HUES64 (cell line): ENCODE measurements around the gene ACAD8.

Source experiments
- H3K27ac ChIP-seq: 2 replicates; pipeline ENCODE4 v1.7.0; 2013; ENCODE audit warnings: low read depth, low read length, inconsistent platforms
- H3K27me3 ChIP-seq: 2 replicates; pipeline ENCODE4 v1.6.1; 2013; ENCODE audit warnings: mild to moderate bottlenecking, low read length; ENCODE audit not compliant: insufficient read depth
- H3K36me3 ChIP-seq: 2 replicates; pipeline ENCODE4 v1.6.1; 2013; ENCODE audit warnings: mild to moderate bottlenecking, low read length; ENCODE audit not compliant: insufficient read depth
- H3K4me1 ChIP-seq: 2 replicates; pipeline ENCODE4 v1.6.1; 2013; ENCODE audit warnings: mild to moderate bottlenecking, low read length, moderate library complexity; ENCODE audit not compliant: insufficient read depth
- H3K4me3 ChIP-seq: 2 replicates; pipeline ENCODE4 v1.5.1; 2013; ENCODE audit warnings: mild to moderate bottlenecking, low read length, moderate library complexity
- H3K9ac ChIP-seq: 2 replicates; pipeline ENCODE4 v1.6.1; 2013; ENCODE audit warnings: mild to moderate bottlenecking, low read depth, low read length
- H3K9me3 ChIP-seq: 2 replicates; pipeline ENCODE4 v1.6.1; 2013; ENCODE audit warnings: low read depth, low read length; ENCODE audit not compliant: insufficient read depth
- WGBS: fragments of 150-250, 120-280 bp; methylation state at CpG from one replicate; pipeline ENCODE4 v1.1.7; 2013; ENCODE audit warnings: missing lambda C conversion rate; 5-methylcytosine and 5-hydroxymethylcytosine counted together

ACAD8 gene

GRCh38 chr11:134293119-134294113 is 40.0 kb downstream of the ACAD8 start:
- Histone ChIP-seq H3K27me3 (no peaks in the 10 kb centered on the region), H3K4me3 (no peak overlapping the region), H3K27ac (no peak overlapping the region), H3K9me3 (no peaks in the 10 kb centered on the region), H3K36me3 (no peaks in the 10 kb centered on the region; the same call in 1 of the 2 replicates), H3K4me1 (peaks cover 4% of the 10 kb centered on the region; the same call in 1 of the 2 replicates), H3K9ac (no peak overlapping the region)
- WGBS, result 88% methylated on average over 20 of the region's 20 CpGs

- no peaks in the 10 kb centered on the region for H3K27me3 ChIP-seq
- H3K4me1 ChIP-seq, result peaks cover under 1% of the 10 kb centered on the region; the same call in 1 of the 2 replicates
- no peaks in the 10 kb centered on the region; the same call in 1 of the 2 replicates for H3K36me3 ChIP-seq
- no peaks in the 10 kb centered on the region for H3K9me3 ChIP-seq
- 79% methylated on average over 9 of the region's 9 CpGs for WGBS
- H3K4me3 ChIP-seq, result no peak overlapping the region
- H3K9ac ChIP-seq, result no peak overlapping the region
- H3K27ac ChIP-seq, result no peak overlapping the region
Measured at GRCh38 chr11:134294664-134295063, 41.3 kb downstream of the ACAD8 start.

DNA sequence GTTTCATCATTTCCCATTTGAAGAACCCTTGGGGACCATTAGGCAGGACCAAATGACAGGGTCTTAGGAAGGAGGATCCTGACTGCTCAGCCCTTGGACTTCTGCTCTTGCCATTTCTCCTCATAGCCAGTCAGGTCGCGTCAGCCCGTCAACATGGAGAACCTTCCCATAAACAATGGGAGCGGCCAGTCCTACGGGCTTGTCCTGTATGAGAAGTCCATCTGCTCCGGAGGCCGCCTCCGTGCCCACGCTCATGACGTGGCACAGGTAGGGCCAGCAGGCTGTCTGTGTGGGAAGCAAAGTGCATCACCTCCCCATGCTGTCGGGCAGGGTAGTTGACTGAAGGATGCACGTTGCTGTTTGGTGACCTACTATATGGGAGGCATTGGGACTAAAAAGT is 58.9 kb downstream of the ACAD8 start:
- no peak overlapping the region for H3K9ac ChIP-seq
- 89% methylated on average over 12 of the region's 12 CpGs for WGBS
- no peak overlapping the region for H3K27ac ChIP-seq
- peaks cover 5% of the 10 kb centered on the region; the same call in 1 of the 2 replicates for H3K36me3 ChIP-seq
- no peak overlapping the region for H3K4me3 ChIP-seq
- no peaks in the 10 kb centered on the region for H3K27me3 ChIP-seq
- peaks cover 6% of the 10 kb centered on the region; the same call in 1 of the 2 replicates for H3K9me3 ChIP-seq
- no peaks in the 10 kb centered on the region for H3K4me1 ChIP-seq

- H3K9me3 ChIP-seq, result peaks cover 12% of the 10 kb centered on the region; the same call in 1 of the 2 replicates
- H3K36me3 ChIP-seq, result peaks cover 4% of the 10 kb centered on the region; the same call in 1 of the 2 replicates
- no peak overlapping the region for H3K27ac ChIP-seq
- 88% methylated on average over 5 of the region's 5 CpGs for WGBS
- H3K9ac ChIP-seq, result no peak overlapping the region
- no peaks in the 10 kb centered on the region for H3K27me3 ChIP-seq
- no peaks in the 10 kb centered on the region for H3K4me1 ChIP-seq
- H3K4me3 ChIP-seq, result no peak overlapping the region
Measured at GRCh38 chr11:134312807-134313206, 59.4 kb downstream of the ACAD8 start.

GRCh38 chr11:134313379-134313778 is 60.0 kb downstream of the ACAD8 start:
- no peak overlapping the region for H3K4me3 ChIP-seq
- no peaks in the 10 kb centered on the region for H3K27me3 ChIP-seq
- H3K4me1 ChIP-seq, result no peaks in the 10 kb centered on the region
- WGBS, result 88% methylated on average over 10 of the region's 10 CpGs
- 0 out of 2 replicates have a peak, but pooled peaks cover 2% of the 10 kb centered on the region for H3K36me3 ChIP-seq
- peaks cover 13% of the 10 kb centered on the region; the same call in 1 of the 2 replicates for H3K9me3 ChIP-seq
- H3K9ac ChIP-seq, result no peak overlapping the region
- no peak overlapping the region for H3K27ac ChIP-seq

DNA sequence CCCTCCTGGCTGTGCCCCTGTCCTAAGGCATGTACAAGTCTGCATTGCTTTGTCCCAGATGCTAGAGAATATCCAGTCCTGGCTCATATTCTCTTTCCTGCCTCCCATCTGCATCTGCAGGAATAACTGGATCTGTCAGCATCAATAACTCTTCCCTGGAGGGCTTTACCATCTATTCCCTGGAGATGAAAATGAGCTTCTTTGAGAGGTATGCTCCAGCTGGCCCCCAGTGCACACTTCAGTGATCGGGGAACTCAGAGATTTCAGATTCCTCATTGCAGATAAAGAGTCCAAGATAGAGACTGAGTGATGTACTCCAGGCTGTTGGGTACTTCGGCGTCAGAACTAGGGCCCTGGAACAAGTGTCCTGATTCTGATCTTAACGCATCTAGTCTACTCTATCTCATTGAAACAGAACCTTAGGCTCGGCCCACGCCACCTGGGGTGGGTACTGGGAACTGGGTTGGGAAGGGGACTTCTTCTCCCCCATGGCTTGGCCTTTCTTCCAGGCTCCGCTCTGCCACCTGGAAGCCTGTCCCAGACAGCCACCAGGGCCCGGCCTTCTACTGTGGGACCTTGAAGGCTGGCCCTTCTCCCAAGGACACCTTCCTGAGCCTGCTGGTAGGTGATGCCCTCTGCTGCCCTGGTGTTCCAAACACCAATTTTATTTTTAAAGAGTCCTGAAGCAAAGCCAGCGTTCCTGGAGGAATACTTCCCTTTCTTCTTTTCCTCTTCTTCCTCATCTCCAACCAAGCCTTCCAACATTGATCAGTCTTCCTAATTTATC is 60.6 kb downstream of the ACAD8 start:
- H3K27ac ChIP-seq, result no peak overlapping the region
- H3K36me3 ChIP-seq, result peaks cover 3% of the 10 kb centered on the region; the same call in 1 of the 2 replicates
- H3K9me3 ChIP-seq, result peaks cover 13% of the 10 kb centered on the region; the same call in 1 of the 2 replicates
- H3K27me3 ChIP-seq, result no peaks in the 10 kb centered on the region
- no peaks in the 10 kb centered on the region for H3K4me1 ChIP-seq
- H3K9ac ChIP-seq, result no peak overlapping the region
- H3K4me3 ChIP-seq, result no peak overlapping the region
- 83% methylated on average over 9 of the region's 9 CpGs for WGBS
